DOHH2 (cell line): ENCODE measurements around the gene CHCHD3.

ENCODE experiments used
- H3F3A ChIP-seq: fragments of 200-600 bp; sonication (generic), shearing (Covaris generic); 2 replicates; pipeline ENCODE4 v1.6.0; 2016; ENCODE audit warnings: antibody characterized with exemption, mild to moderate bottlenecking; ENCODE audit not compliant: control insufficient read depth, insufficient read depth
- H3K27ac ChIP-seq: fragments of 200-600 bp; sonication (generic); 2 replicates; pipeline ENCODE4 v1.5.1; 2014; ENCODE audit warnings: low read depth, mild to moderate bottlenecking, low read length, moderate library complexity
- H3K27me3 ChIP-seq: fragments of 200-600 bp; sonication (generic); 2 replicates; pipeline ENCODE4 v1.6.1; 2014; ENCODE audit warnings: mild to moderate bottlenecking, low read length, mixed read lengths; ENCODE audit not compliant: control insufficient read depth
- H3K36me3 ChIP-seq: fragments of 200-600 bp; sonication (generic); 2 replicates; pipeline ENCODE4 v1.6.1; 2014; ENCODE audit warnings: mild to moderate bottlenecking, low read length, moderate library complexity, mixed read lengths; ENCODE audit not compliant: control insufficient read depth
- H3K4me1 ChIP-seq: fragments of 200-600 bp; sonication (generic); 2 replicates; pipeline ENCODE4 v1.6.1; 2014; ENCODE audit warnings: mild to moderate bottlenecking, low read length, mixed read lengths; ENCODE audit not compliant: control insufficient read depth
- H3K4me2 ChIP-seq: fragments of 200-600 bp; sonication (generic); 2 replicates; pipeline ENCODE4 v1.6.0; 2014; ENCODE audit warnings: mild to moderate bottlenecking, low read length, moderate library complexity
- H3K4me3 ChIP-seq: fragments of 200-600 bp; sonication (generic); 2 replicates; pipeline ENCODE4 v1.5.1; 2014; ENCODE audit warnings: mild to moderate bottlenecking, low read length, mixed read lengths
- H3K79me2 ChIP-seq: fragments of 200-600 bp; sonication (generic); 2 replicates; pipeline ENCODE4 v1.6.1; 2014; ENCODE audit warnings: mild to moderate bottlenecking, low read length, mixed read lengths; ENCODE audit not compliant: control insufficient read depth
- H3K9me2 ChIP-seq: fragments of 200-600 bp; sonication (generic); replicated peaks from 2 replicates; pipeline ENCODE4 v1.6.1; 2014; ENCODE audit warnings: mild to moderate bottlenecking, low read length, mixed read lengths; ENCODE audit not compliant: control insufficient read depth
- H3K9me3 ChIP-seq: fragments of 200-600 bp; sonication (generic); 2 replicates; pipeline ENCODE4 v1.6.1; 2014; ENCODE audit warnings: antibody characterized with exemption, low read length, mixed read lengths; ENCODE audit not compliant: control insufficient read depth, insufficient read depth
- H4K20me1 ChIP-seq: fragments of 200-600 bp; sonication (generic); 2 replicates; pipeline ENCODE4 v1.6.0; 2014; ENCODE audit warnings: low read depth, mild to moderate bottlenecking, antibody characterized with exemption, low read length, moderate library complexity; ENCODE audit not compliant: control insufficient read depth, insufficient read depth
- EZH2phosphoT487 ChIP-seq: fragments of 200-600 bp; sonication (generic); IDR thresholded peaks from 2 replicates; pipeline ENCODE4 v1.6.1; 2017; ENCODE audit warnings: borderline replicate concordance, mild to moderate bottlenecking, antibody characterized with exemption, low read length, moderate library complexity, mixed read lengths
- TF ChIP-seq, protein P1 (sequence below): fragments of 200-600 bp; sonication (generic); IDR thresholded peaks from one replicate; pipeline ENCODE4 v1.5.1; 2014; ENCODE audit warnings: antibody characterized with exemption, mild to moderate bottlenecking, low read depth, low read length; ENCODE audit not compliant: poor library complexity, severe bottlenecking

Gene CHCHD3

DNA sequence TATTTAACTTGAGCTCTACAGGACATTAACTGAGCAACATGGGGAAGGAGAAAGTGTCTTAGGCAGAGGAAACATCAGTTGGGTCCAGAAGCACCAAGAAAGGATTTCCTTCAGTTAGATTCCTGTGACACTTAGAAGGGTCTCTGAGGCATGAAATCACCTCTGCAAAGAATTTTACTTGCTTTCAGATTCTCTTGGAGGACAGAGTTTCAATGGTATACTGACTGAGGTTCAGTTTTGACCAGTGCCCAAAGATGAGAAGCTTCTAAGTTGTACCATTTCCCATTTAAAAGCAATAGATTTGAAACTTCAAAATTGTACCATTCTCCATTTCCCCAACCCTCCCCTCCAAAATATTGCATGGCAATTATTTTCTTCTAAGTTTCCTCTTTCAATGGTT lies 102.4 kb downstream of the CHCHD3 start:
- H3K4me2 ChIP-seq: no peak overlapping the region
- H3K79me2 ChIP-seq: peaks cover 40% of the 10 kb centered on the region
- H3F3A ChIP-seq: no peaks in the 10 kb centered on the region
- H3K27ac ChIP-seq: no peak overlapping the region
- TF ChIP-seq, protein P1, sequence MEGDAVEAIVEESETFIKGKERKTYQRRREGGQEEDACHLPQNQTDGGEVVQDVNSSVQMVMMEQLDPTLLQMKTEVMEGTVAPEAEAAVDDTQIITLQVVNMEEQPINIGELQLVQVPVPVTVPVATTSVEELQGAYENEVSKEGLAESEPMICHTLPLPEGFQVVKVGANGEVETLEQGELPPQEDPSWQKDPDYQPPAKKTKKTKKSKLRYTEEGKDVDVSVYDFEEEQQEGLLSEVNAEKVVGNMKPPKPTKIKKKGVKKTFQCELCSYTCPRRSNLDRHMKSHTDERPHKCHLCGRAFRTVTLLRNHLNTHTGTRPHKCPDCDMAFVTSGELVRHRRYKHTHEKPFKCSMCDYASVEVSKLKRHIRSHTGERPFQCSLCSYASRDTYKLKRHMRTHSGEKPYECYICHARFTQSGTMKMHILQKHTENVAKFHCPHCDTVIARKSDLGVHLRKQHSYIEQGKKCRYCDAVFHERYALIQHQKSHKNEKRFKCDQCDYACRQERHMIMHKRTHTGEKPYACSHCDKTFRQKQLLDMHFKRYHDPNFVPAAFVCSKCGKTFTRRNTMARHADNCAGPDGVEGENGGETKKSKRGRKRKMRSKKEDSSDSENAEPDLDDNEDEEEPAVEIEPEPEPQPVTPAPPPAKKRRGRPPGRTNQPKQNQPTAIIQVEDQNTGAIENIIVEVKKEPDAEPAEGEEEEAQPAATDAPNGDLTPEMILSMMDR: no peak
- no peak for TF ChIP-seq EZH2phosphoT487
- no peaks in the 10 kb centered on the region for H3K27me3 ChIP-seq
- H3K36me3 ChIP-seq: peaks cover 4% of the 10 kb centered on the region; the same call in 1 of the 2 replicates
- 0 out of 2 replicates have a peak, but pooled peaks cover 3% of the 10 kb centered on the region for H3K4me1 ChIP-seq
- no peak overlapping the region for H3K4me3 ChIP-seq
- peaks cover 3% of the 10 kb centered on the region; the same call in 1 of the 2 replicates for H4K20me1 ChIP-seq
- no peaks in the 10 kb centered on the region for H3K9me2 ChIP-seq
- H3K9me3 ChIP-seq: no peaks in the 10 kb centered on the region

DNA sequence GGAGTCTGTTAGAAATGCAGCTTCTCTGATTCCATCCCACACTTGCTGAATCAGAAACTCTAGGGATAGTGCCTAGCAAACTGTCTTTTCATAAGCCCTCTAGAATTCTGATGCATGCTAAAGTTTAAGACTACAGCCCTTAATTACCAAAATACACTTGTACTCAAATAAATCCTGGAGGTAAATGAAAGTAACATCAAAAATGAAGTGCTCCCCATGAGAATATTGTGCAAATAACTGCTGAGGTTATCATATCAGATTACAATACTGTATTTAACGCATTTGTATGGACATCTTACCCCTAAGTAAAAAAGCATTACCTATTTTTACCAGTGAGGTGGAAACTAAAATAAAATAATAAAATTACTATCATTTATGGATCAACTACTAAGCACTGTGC lies 104.7 kb downstream of the CHCHD3 start:
- Histone ChIP-seq H3K27ac (no peak overlapping the region), H3K27me3 (no peaks in the 10 kb centered on the region), H3K4me1 (0 out of 2 replicates have a peak, but pooled peaks cover 3% of the 10 kb centered on the region), H3K9me2 (no peaks in the 10 kb centered on the region), H3K36me3 (peaks cover 17% of the 10 kb centered on the region), H3K79me2 (peaks cover 37% of the 10 kb centered on the region), H3K4me3 (no peak overlapping the region), H4K20me1 (peaks cover 3% of the 10 kb centered on the region; the same call in 1 of the 2 replicates), H3K4me2 (no peak overlapping the region), H3K9me3 (no peaks in the 10 kb centered on the region), H3F3A (no peaks in the 10 kb centered on the region)
- no peak for TF ChIP-seq EZH2phosphoT487
- TF ChIP-seq, protein P1: no peak

DNA sequence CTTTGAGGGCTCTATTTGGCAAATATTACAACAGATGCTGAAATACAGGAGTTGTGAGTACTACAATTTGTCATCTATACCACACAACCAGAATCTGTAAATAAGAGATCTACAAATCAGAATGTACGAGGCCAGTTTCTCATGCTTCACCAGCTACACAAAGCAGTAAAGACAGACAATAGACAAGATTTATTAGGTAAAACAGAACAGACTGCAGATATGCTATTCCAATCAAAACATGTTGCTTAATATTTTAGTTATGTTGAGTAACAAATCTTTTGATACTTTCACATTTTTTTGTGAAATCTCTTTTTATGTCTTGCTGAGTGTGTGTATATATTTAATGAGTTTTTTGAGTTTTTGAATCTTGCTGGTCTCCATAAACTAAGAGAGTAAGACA lies 109.1 kb downstream of the CHCHD3 start:
- H3K27me3 ChIP-seq: no peaks in the 10 kb centered on the region
- no peak overlapping the region for H3K4me2 ChIP-seq
- peaks cover 17% of the 10 kb centered on the region for H3K36me3 ChIP-seq
- peaks cover 24% of the 10 kb centered on the region for H3K79me2 ChIP-seq
- no peaks in the 10 kb centered on the region for H3K9me3 ChIP-seq
- H4K20me1 ChIP-seq: no peaks in the 10 kb centered on the region
- no peaks in the 10 kb centered on the region for H3K9me2 ChIP-seq
- H3K4me1 ChIP-seq: no peaks in the 10 kb centered on the region
- no peak for TF ChIP-seq EZH2phosphoT487
- TF ChIP-seq, protein P1: no peak
- no peak overlapping the region for H3K27ac ChIP-seq
- H3K4me3 ChIP-seq: no peak overlapping the region
- no peaks in the 10 kb centered on the region for H3F3A ChIP-seq

DNA sequence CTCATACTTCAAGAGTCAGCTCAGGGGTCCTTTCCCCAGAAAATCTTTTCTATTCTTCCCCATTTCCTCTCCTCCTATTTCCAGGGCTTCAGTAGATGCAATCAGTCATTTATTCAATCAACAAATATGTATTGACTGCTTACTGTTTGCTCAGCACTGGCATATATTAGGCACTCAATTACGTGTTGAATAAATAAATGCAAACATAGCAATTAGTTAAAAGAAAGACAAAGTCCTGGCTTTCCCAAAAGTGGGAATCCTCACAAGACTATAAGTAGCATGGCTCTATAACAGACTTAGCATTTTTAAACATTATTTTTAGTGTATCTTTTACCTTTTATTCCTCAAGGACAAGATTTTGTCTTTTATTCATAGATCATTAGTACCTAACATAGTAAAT lies 111.6 kb downstream of the CHCHD3 start:
- H4K20me1 ChIP-seq: no peaks in the 10 kb centered on the region
- H3K79me2 ChIP-seq: peaks cover 17% of the 10 kb centered on the region
- H3K4me3 ChIP-seq: no peak overlapping the region
- no peaks in the 10 kb centered on the region for H3K9me3 ChIP-seq
- no peaks in the 10 kb centered on the region for H3K27me3 ChIP-seq
- peaks cover 17% of the 10 kb centered on the region for H3K36me3 ChIP-seq
- H3K4me1 ChIP-seq: no peaks in the 10 kb centered on the region
- no peak for TF ChIP-seq EZH2phosphoT487
- TF ChIP-seq, protein P1: no peak
- H3K27ac ChIP-seq: no peak overlapping the region
- no peaks in the 10 kb centered on the region for H3F3A ChIP-seq
- H3K9me2 ChIP-seq: no peaks in the 10 kb centered on the region
- no peak overlapping the region for H3K4me2 ChIP-seq
